HEK293 (cell line): Measurements from ENCODE around the gene TPM2.

Source experiments
- CTCF ChIA-PET: fragments of 350-600 bp; formaldehyde crosslinking; extraction: SDS; loops from one replicate; lab custom pipeline; 2021; ENCODE audit warnings: antibody characterized with exemption; lab: Yijun Ruan, JAX
- POLR2A ChIA-PET: fragments of 300-600 bp; formaldehyde crosslinking; extraction: SDS; loops from one replicate; lab custom pipeline; 2020; ENCODE audit warnings: antibody characterized with exemption, inconsistent platforms; lab: Yijun Ruan, JAX
- H3K27ac ChIP-seq: fragments of 200-500 bp; sonication (Bioruptor generic); 2 replicates; pipeline ENCODE4 v1.5.1; 2014; ENCODE audit warnings: low read depth, low read length, control low read depth, inconsistent platforms; ENCODE audit errors: extremely low read depth
- H3K36me3 ChIP-seq, 2 experiments: fragments of 200-500 bp in 1 of 2; sonication (Bioruptor generic) in 1 of 2; 1 replicate in 1 of 2; 2 replicates in 1 of 2; pipeline ENCODE4 v1.5.1; 2014 to 2017; ENCODE audit warnings: inconsistent platforms in 2 of 2, low read length in 2 of 2; ENCODE audit not compliant: control insufficient read depth in 2 of 2, insufficient read depth in 1 of 2
- H3K4me1 ChIP-seq: fragments of 200-500 bp; sonication (Bioruptor generic); 2 replicates; pipeline ENCODE4 v1.5.1; 2014; ENCODE audit warnings: mild to moderate bottlenecking, low read length, inconsistent platforms; ENCODE audit not compliant: control insufficient read depth, insufficient read depth
- H3K4me3 ChIP-seq: 2 replicates; pipeline ENCODE4 v1.5.1; 2011; ENCODE audit warnings: low read depth, mild to moderate bottlenecking, control low read depth, low read length, moderate library complexity
- H3K9me3 ChIP-seq: fragments of 200-500 bp; sonication (Bioruptor generic); 2 replicates; pipeline ENCODE4 v1.5.1; 2014; ENCODE audit warnings: low read depth, low read length, inconsistent platforms; ENCODE audit not compliant: control insufficient read depth, insufficient read depth
- GLIS2 ChIP-seq: fragments of 450-650 bp; formaldehyde crosslinking; IDR thresholded peaks from 2 replicates; pipeline ENCODE4 v1.5.1; 2016; ENCODE audit warnings: missing biosample characterization, missing genetic modification characterization
- OSR2 ChIP-seq: fragments of 450-650 bp; formaldehyde crosslinking; IDR thresholded peaks from 2 replicates; pipeline ENCODE4 v1.5.1; 2016; ENCODE audit warnings: missing biosample characterization, missing genetic modification characterization
- SP7 ChIP-seq: fragments of 450-650 bp; formaldehyde crosslinking; IDR thresholded peaks from 2 replicates; pipeline ENCODE4 v1.5.1; 2016; ENCODE audit warnings: missing biosample characterization, missing genetic modification characterization
- WT1 ChIP-seq: fragments of 450-650 bp; formaldehyde crosslinking; IDR thresholded peaks from 2 replicates; pipeline ENCODE4 v1.5.1; 2016; ENCODE audit warnings: missing biosample characterization, missing genetic modification characterization
- ZBTB20 ChIP-seq: fragments of 450-650 bp; formaldehyde crosslinking; IDR thresholded peaks from 2 replicates; pipeline ENCODE4 v1.5.1; 2016; ENCODE audit warnings: missing biosample characterization, missing genetic modification characterization
- ZFP69B ChIP-seq: fragments of 450-650 bp; formaldehyde crosslinking; IDR thresholded peaks from 2 replicates; pipeline ENCODE4 v1.5.1; 2016; ENCODE audit warnings: missing biosample characterization, missing genetic modification characterization
- ZNF146 ChIP-seq: fragments of 450-650 bp; formaldehyde crosslinking; IDR thresholded peaks from 2 replicates; pipeline ENCODE4 v1.5.1; 2016; ENCODE audit warnings: missing biosample characterization, missing genetic modification characterization
- ZNF155 ChIP-seq: fragments of 450-650 bp; formaldehyde crosslinking; IDR thresholded peaks from 2 replicates; pipeline ENCODE4 v1.5.1; 2016; ENCODE audit warnings: missing biosample characterization, missing genetic modification characterization
- ZNF292 ChIP-seq: fragments of 450-650 bp; formaldehyde crosslinking; IDR thresholded peaks from 2 replicates; pipeline ENCODE4 v1.5.1; 2016; ENCODE audit warnings: low read depth, missing biosample characterization, missing genetic modification characterization, borderline replicate concordance
- ZNF302 ChIP-seq: fragments of 450-650 bp; formaldehyde crosslinking; IDR thresholded peaks from 2 replicates; pipeline ENCODE4 v1.5.1; 2016; ENCODE audit warnings: missing biosample characterization, missing genetic modification characterization, low read depth
- ZNF311 ChIP-seq: fragments of 450-650 bp; formaldehyde crosslinking; IDR thresholded peaks from 2 replicates; pipeline ENCODE4 v1.5.1; 2017; ENCODE audit warnings: missing biosample characterization, missing genetic modification characterization, borderline replicate concordance
- ZNF350 ChIP-seq: fragments of 450-650 bp; formaldehyde crosslinking; IDR thresholded peaks from 2 replicates; pipeline ENCODE4 v1.5.0; 2017; ENCODE audit warnings: missing biosample characterization, mild to moderate bottlenecking, missing genetic modification characterization
- ZNF366 ChIP-seq: fragments of 450-650 bp; formaldehyde crosslinking; conservative IDR thresholded peaks from 2 replicates; pipeline ENCODE4 v1.5.1; 2016; ENCODE audit warnings: missing biosample characterization, missing genetic modification characterization
- ZNF514 ChIP-seq: fragments of 450-650 bp; formaldehyde crosslinking; IDR thresholded peaks from 2 replicates; pipeline ENCODE4 v1.5.1; 2016; ENCODE audit warnings: missing biosample characterization, missing genetic modification characterization
- ZNF549 ChIP-seq: fragments of 450-650 bp; IDR thresholded peaks from 2 replicates; pipeline ENCODE4 v1.5.1; 2018; ENCODE audit warnings: missing biosample characterization, missing genetic modification characterization, mild to moderate bottlenecking, inconsistent platforms, moderate library complexity
- ZNF561 ChIP-seq: fragments of 450-650 bp; IDR thresholded peaks from 2 replicates; pipeline ENCODE4 v1.5.1; 2018; ENCODE audit warnings: missing biosample characterization, missing genetic modification characterization, borderline replicate concordance
- ZNF610 ChIP-seq: fragments of 450-650 bp; formaldehyde crosslinking; IDR thresholded peaks from 2 replicates; pipeline ENCODE4 v1.5.1; 2016; ENCODE audit warnings: missing biosample characterization, missing genetic modification characterization, borderline replicate concordance
- ZNF664 ChIP-seq: fragments of 450-650 bp; formaldehyde crosslinking; IDR thresholded peaks from 2 replicates; pipeline ENCODE4 v1.5.1; 2016; ENCODE audit warnings: missing biosample characterization, missing genetic modification characterization
- ZNF776 ChIP-seq: fragments of 450-650 bp; formaldehyde crosslinking; IDR thresholded peaks from 2 replicates; pipeline ENCODE4 v1.5.0; 2017; ENCODE audit warnings: missing biosample characterization, missing genetic modification characterization, borderline replicate concordance
- ZNF777 ChIP-seq: fragments of 450-650 bp; formaldehyde crosslinking; IDR thresholded peaks from 2 replicates; pipeline ENCODE4 v1.5.1; 2017; ENCODE audit warnings: missing biosample characterization, missing genetic modification characterization, borderline replicate concordance
- ZNF837 ChIP-seq: fragments of 450-650 bp; formaldehyde crosslinking; IDR thresholded peaks from 2 replicates; pipeline ENCODE4 v1.5.1; 2016; ENCODE audit warnings: missing biosample characterization, missing genetic modification characterization
- ZSCAN23 ChIP-seq: fragments of 450-650 bp; formaldehyde crosslinking; IDR thresholded peaks from 2 replicates; pipeline ENCODE4 v1.5.1; 2016; ENCODE audit warnings: missing biosample characterization, missing genetic modification characterization
- ZXDB ChIP-seq: fragments of 450-650 bp; formaldehyde crosslinking; IDR thresholded peaks from 2 replicates; pipeline ENCODE4 v1.5.1; 2016; ENCODE audit warnings: missing biosample characterization, missing genetic modification characterization
- TF ChIP-seq, protein P1 (sequence below): fragments of 450-650 bp; formaldehyde crosslinking; IDR thresholded peaks from 2 replicates; pipeline ENCODE4 v1.5.1; 2016; ENCODE audit warnings: missing biosample characterization, missing genetic modification characterization
- TF ChIP-seq, protein P2 (sequence below): fragments of 450-650 bp; formaldehyde crosslinking; IDR thresholded peaks from 2 replicates; pipeline ENCODE4 v1.5.1; 2017; ENCODE audit warnings: missing biosample characterization, missing genetic modification characterization
- TF ChIP-seq, protein P3 (sequence below): fragments of 450-650 bp; formaldehyde crosslinking; IDR thresholded peaks from 2 replicates; pipeline ENCODE4 v1.5.1; 2017; ENCODE audit warnings: missing biosample characterization, mild to moderate bottlenecking, missing genetic modification characterization, moderate library complexity
- TF ChIP-seq, protein P4 (sequence below): fragments of 450-650 bp; formaldehyde crosslinking; IDR thresholded peaks from 2 replicates; pipeline ENCODE4 v1.5.1; 2017; ENCODE audit warnings: missing biosample characterization, missing genetic modification characterization

TPM2 gene

DNA sequence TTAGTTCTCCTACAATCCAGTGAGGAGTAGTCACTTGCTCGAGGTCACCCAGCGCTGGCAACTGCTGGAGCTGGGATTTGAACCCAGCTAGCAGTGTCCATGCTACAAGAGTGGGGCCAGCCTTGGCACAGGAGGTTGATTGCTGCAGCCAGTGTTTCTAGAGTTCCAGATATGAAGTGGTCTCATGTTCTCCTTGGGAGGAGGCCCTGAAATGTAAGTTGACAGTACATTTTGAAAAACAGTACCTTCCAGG lies 30.8 kb downstream of the TPM2 start:
- Histone ChIP-seq H3K27ac (peak overlapping the region; percentile 93), H3K4me1 (peaks cover 8% of the 10 kb centered on the region; the same call in 1 of the 2 replicates), H3K4me3 (peak overlapping the region; percentile 70), H3K9me3 (no peaks in the 10 kb centered on the region), H3K36me3 (peaks cover 5 to 38% of the 10 kb centered on the region in 2 experiments)
- TF ChIP-seq ZXDB (tag by site-specific recombination) (0 out of 2 replicates have a peak, but pooled peaks have one; percentile 3), ZBTB20 (no peak), ZFP69B (0 out of 2 replicates have a peak, but pooled peaks have one; percentile 47)
- ChIA-PET CTCF (interaction anchor here (0.6 to 14.5 kb wide), 19 partner anchors 8 to 1563 kb away, joined by 3 to 157 read pairs (median 5); partner anchors contain the start of genes TLN1 and TPM2), POLR2A (interaction anchor here (0.6 to 4.3 kb wide), 15 partner anchors 12 to 586 kb away, joined by 3 to 41 read pairs (median 6); partner anchors contain the start of genes CA9, CREB3, FANCG and TLN1)

DNA sequence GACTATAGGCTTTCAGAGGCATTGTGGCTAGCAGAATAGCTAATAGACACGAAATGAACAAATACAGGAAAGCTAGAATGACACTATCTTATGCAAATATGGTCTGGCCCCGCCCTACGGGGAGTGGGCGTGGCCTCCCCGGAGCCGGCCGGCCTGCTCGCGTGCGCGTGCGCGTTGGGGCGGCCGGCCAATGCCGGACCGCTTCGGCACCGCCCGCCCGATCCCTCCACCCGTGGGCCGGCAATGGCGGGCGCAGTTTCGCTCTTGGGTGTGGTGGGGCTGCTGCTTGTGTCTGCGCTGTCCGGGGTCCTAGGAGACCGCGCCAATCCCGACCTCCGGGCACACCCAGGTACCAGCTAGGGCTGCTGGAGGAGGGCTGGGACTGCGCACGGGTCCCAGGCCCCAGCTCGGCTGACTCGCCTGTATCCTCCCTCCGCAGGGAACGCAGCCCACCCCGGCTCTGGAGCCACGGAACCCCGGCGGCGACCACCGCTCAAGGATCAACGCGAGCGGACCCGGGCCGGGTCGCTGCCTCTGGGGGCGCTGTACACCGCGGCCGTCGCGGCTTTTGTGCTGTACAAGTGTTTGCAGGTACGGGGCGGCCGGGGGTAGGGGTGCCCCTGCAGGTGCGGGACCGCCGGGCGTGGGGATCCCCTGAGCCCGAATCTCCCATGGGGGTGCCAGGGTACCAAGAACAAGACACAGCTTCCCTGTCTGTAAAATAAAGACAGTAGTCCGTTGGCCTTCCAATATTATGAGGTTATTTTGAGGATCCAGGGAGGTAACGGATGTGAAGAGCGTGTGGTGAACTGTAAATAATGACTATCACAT lies 31.4 kb downstream of the TPM2 start, which contains the start of gene CCDC107:
TSS of gene CCDC107 (plus strand) at position 156 of the 831 bp plus-strand sequence. CDS start at position 244, 88 bp downstream.
- peak within 1 kb of the TSS; percentile 93 for H3K27ac ChIP-seq
- H3K9me3 ChIP-seq = no peaks in the 10 kb centered on the region
- peak within 1 kb of the TSS; percentile 70 for H3K4me3 ChIP-seq
- POLR2A ChIA-PET = interaction anchor here (0.6 to 4.3 kb wide), 24 partner anchors 11 to 713 kb away, joined by 3 to 41 read pairs (median 4); partner anchors contain the start of genes ATOSB, CREB3, FANCG and GBA2
- CTCF ChIA-PET = interaction anchor here (0.6 to 14.5 kb wide), 21 partner anchors 9 to 1562 kb away, joined by 3 to 157 read pairs (median 5); partner anchors contain the start of genes TLN1 and TPM2
- H3K4me1 ChIP-seq = peaks cover 8% of the 10 kb centered on the region; the same call in 1 of the 2 replicates
- peaks cover 5 to 33% of the 10 kb centered on the region in 2 experiments for H3K36me3 ChIP-seq
- TF ChIP-seq, protein P1, sequence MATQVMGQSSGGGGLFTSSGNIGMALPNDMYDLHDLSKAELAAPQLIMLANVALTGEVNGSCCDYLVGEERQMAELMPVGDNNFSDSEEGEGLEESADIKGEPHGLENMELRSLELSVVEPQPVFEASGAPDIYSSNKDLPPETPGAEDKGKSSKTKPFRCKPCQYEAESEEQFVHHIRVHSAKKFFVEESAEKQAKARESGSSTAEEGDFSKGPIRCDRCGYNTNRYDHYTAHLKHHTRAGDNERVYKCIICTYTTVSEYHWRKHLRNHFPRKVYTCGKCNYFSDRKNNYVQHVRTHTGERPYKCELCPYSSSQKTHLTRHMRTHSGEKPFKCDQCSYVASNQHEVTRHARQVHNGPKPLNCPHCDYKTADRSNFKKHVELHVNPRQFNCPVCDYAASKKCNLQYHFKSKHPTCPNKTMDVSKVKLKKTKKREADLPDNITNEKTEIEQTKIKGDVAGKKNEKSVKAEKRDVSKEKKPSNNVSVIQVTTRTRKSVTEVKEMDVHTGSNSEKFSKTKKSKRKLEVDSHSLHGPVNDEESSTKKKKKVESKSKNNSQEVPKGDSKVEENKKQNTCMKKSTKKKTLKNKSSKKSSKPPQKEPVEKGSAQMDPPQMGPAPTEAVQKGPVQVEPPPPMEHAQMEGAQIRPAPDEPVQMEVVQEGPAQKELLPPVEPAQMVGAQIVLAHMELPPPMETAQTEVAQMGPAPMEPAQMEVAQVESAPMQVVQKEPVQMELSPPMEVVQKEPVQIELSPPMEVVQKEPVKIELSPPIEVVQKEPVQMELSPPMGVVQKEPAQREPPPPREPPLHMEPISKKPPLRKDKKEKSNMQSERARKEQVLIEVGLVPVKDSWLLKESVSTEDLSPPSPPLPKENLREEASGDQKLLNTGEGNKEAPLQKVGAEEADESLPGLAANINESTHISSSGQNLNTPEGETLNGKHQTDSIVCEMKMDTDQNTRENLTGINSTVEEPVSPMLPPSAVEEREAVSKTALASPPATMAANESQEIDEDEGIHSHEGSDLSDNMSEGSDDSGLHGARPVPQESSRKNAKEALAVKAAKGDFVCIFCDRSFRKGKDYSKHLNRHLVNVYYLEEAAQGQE (tag by site-specific recombination) = peak; percentile 90
- TF ChIP-seq ZNF155 (tag by site-specific recombination) (no peak), ZNF302 (tag by site-specific recombination) (no peak), ZSCAN23 (tag by site-specific recombination) (no peak), SP7 (tag by site-specific recombination) (no peak; the same call in 1 of the 2 replicates), ZNF514 (tag by site-specific recombination) (no peak), ZNF561 (no peak; the same call in 1 of the 2 replicates), ZNF146 (no peak), GLIS2 (tag by site-specific recombination) (peak; percentile 76; the same call in 1 of the 2 replicates), ZNF292 (tag by site-specific recombination) (no peak), ZNF610 (tag by site-specific recombination) (0 out of 2 replicates have a peak, but pooled peaks have one; percentile 38), ZNF837 (tag by site-specific recombination) (0 out of 2 replicates have a peak, but pooled peaks have one; percentile 55), ZNF366 (tag by site-specific recombination) (no peak), ZNF777 (tag by site-specific recombination) (peak; percentile 76; the same call in 1 of the 2 replicates), WT1 (tag by site-specific recombination) (no peak), ZNF776 (no peak), ZNF350 (no peak), ZNF549 (no peak), OSR2 (tag by site-specific recombination) (no peak), ZNF664 (tag by site-specific recombination) (0 out of 2 replicates have a peak, but pooled peaks have one; percentile 61), ZNF311 (tag by site-specific recombination) (no peak)
- TF ChIP-seq, protein P2, sequence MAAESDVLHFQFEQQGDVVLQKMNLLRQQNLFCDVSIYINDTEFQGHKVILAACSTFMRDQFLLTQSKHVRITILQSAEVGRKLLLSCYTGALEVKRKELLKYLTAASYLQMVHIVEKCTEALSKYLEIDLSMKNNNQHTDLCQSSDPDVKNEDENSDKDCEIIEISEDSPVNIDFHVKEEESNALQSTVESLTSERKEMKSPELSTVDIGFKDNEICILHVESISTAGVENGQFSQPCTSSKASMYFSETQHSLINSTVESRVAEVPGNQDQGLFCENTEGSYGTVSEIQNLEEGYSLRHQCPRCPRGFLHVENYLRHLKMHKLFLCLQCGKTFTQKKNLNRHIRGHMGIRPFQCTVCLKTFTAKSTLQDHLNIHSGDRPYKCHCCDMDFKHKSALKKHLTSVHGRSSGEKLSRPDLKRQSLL = peak; percentile 90
- TF ChIP-seq, protein P3, sequence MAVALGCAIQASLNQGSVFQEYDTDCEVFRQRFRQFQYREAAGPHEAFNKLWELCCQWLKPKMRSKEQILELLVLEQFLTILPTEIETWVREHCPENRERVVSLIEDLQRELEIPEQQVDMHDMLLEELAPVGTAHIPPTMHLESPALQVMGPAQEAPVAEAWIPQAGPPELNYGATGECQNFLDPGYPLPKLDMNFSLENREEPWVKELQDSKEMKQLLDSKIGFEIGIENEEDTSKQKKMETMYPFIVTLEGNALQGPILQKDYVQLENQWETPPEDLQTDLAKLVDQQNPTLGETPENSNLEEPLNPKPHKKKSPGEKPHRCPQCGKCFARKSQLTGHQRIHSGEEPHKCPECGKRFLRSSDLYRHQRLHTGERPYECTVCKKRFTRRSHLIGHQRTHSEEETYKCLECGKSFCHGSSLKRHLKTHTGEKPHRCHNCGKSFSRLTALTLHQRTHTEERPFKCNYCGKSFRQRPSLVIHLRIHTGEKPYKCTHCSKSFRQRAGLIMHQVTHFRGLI (tag by site-specific recombination) = no peak; the same call in 1 of the 2 replicates
- TF ChIP-seq, protein P4, sequence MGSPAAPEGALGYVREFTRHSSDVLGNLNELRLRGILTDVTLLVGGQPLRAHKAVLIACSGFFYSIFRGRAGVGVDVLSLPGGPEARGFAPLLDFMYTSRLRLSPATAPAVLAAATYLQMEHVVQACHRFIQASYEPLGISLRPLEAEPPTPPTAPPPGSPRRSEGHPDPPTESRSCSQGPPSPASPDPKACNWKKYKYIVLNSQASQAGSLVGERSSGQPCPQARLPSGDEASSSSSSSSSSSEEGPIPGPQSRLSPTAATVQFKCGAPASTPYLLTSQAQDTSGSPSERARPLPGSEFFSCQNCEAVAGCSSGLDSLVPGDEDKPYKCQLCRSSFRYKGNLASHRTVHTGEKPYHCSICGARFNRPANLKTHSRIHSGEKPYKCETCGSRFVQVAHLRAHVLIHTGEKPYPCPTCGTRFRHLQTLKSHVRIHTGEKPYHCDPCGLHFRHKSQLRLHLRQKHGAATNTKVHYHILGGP (tag by site-specific recombination) = no peak
